Esophagus squamous epithelium (tissue), 4 donors: ENCODE measurements around the gene CASP5.

Experiments
- POLR2A ChIP-seq, 4 donors: fragments of 450-650 bp; IDR thresholded peaks; one replicate each; pipeline ENCODE4 v1.6.1; 2017; ENCODE audit warnings: antibody characterized with exemption in 4 of 4, mild to moderate bottlenecking in 4 of 4, moderate library complexity in 3 of 4
- TF ChIP-seq, protein P1 (sequence below), 6 experiments: fragments of 450-650 bp in 4 of 6; fragments of 200-600 bp in 2 of 6; sonication (generic) in 2 of 6; IDR thresholded peaks; one replicate each; pipeline ENCODE4 v1.5.1; 2016 to 2019; ENCODE audit warnings: antibody characterized with exemption in 6 of 6, mild to moderate bottlenecking in 4 of 6, moderate library complexity in 4 of 6

- TF ChIP-seq POLR2A (IDR thresholded peaks at IDR 0.05) = no peak
- TF ChIP-seq, protein P1, sequence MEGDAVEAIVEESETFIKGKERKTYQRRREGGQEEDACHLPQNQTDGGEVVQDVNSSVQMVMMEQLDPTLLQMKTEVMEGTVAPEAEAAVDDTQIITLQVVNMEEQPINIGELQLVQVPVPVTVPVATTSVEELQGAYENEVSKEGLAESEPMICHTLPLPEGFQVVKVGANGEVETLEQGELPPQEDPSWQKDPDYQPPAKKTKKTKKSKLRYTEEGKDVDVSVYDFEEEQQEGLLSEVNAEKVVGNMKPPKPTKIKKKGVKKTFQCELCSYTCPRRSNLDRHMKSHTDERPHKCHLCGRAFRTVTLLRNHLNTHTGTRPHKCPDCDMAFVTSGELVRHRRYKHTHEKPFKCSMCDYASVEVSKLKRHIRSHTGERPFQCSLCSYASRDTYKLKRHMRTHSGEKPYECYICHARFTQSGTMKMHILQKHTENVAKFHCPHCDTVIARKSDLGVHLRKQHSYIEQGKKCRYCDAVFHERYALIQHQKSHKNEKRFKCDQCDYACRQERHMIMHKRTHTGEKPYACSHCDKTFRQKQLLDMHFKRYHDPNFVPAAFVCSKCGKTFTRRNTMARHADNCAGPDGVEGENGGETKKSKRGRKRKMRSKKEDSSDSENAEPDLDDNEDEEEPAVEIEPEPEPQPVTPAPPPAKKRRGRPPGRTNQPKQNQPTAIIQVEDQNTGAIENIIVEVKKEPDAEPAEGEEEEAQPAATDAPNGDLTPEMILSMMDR (IDR thresholded peaks at IDR 0.05) = no peak
These were observed 57.2 kb downstream of the CASP5 start for GRCh38 chr11:104965735-104966134.
